Mammary epithelial cell (primary cell): ENCODE data around the gene KCNA5.

Source experiments
- EZH2 ChIP-seq: IDR thresholded peaks from 2 replicates; pipeline ENCODE4 v1.6.1; 2012; ENCODE audit warnings: low read length, inconsistent platforms, borderline replicate concordance
- TF ChIP-seq, protein P1 (sequence below), 2 donors: IDR thresholded peaks in 1 of 2; conservative IDR thresholded peaks in 1 of 2; 2 replicates each; pipeline ENCODE4 v1.5.1; 2011 to 2012; ENCODE audit warnings: inconsistent platforms in 2 of 2, low read length in 2 of 2, mild to moderate bottlenecking in 2 of 2, control low read depth in 1 of 2, low read depth in 1 of 2; ENCODE audit not compliant: insufficient read depth in 1 of 2; ENCODE audit errors: extremely low read depth in 1 of 2

DNA sequence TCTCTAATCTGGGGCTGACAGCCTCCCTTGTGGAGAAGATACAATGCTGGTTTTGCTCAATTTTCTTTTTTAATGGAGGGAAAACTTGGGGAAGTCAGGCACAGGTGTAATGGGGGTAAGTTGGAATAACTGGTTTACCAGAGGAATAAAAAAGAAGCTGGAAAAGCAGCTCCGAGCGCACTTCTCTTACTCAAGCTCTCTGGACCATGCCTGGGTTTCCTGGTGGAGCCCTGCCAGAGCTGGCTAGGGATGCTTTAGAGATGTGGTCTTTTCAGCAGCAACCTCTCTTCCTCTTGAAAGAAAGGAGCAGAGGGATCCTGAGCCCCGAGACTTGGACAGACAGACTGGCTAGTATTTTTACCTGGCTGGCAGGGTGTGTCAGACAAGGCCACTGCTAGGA lies 3.9 kb upstream of the KCNA5 start:
- TF ChIP-seq, protein P1, sequence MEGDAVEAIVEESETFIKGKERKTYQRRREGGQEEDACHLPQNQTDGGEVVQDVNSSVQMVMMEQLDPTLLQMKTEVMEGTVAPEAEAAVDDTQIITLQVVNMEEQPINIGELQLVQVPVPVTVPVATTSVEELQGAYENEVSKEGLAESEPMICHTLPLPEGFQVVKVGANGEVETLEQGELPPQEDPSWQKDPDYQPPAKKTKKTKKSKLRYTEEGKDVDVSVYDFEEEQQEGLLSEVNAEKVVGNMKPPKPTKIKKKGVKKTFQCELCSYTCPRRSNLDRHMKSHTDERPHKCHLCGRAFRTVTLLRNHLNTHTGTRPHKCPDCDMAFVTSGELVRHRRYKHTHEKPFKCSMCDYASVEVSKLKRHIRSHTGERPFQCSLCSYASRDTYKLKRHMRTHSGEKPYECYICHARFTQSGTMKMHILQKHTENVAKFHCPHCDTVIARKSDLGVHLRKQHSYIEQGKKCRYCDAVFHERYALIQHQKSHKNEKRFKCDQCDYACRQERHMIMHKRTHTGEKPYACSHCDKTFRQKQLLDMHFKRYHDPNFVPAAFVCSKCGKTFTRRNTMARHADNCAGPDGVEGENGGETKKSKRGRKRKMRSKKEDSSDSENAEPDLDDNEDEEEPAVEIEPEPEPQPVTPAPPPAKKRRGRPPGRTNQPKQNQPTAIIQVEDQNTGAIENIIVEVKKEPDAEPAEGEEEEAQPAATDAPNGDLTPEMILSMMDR (conservative IDR thresholded peaks at IDR 0.05 in 1 of 2, IDR thresholded peaks at IDR 0.05 in 1 of 2; ENCODE audit: extremely low read depth in 1 of 2, insufficient read depth in 1 of 2, low read depth in 1 of 2, low read length in 2 of 2), result no peak
- no peak for TF ChIP-seq EZH2
